GM12864 (cell line): Measurements from ENCODE around the gene GMPR.

Experiments used
- DNase-seq: peaks from one replicate; pipeline ENCODE4 v3.0.0-alpha.2; 2011; ENCODE audit warnings: low read depth
- H3K4me3 ChIP-seq: 2 replicates; pipeline ENCODE4 v1.5.1; 2011; ENCODE audit warnings: mild to moderate bottlenecking, low read depth, low read length, control low read depth
- TF ChIP-seq, protein P1 (sequence below): IDR thresholded peaks from 2 replicates; pipeline ENCODE4 v1.5.1; 2011; ENCODE audit warnings: low read depth, mild to moderate bottlenecking, moderate library complexity, low read length, control low read depth, inconsistent platforms; ENCODE audit errors: missing control alignments

Gene GMPR

DNA sequence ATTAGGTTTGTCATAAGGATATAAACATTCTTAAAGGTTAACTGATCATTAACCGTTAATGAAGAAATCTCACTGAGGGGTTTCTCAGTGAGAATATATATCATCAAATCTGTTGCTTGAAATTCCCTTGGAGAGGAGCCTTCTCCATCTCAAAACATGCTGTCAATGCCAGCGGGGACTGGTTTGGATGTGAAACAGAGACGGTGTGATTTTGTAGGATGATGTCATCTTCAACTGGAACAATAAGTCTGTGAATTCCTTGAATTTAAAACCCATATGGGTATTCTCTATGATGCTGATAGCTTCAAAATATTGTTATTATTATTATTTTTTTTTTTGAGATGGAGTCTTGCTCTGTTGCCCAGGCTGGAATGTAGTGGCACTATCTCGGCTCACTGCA, 75.9 kb downstream of the GMPR start:
- TF ChIP-seq, protein P1, sequence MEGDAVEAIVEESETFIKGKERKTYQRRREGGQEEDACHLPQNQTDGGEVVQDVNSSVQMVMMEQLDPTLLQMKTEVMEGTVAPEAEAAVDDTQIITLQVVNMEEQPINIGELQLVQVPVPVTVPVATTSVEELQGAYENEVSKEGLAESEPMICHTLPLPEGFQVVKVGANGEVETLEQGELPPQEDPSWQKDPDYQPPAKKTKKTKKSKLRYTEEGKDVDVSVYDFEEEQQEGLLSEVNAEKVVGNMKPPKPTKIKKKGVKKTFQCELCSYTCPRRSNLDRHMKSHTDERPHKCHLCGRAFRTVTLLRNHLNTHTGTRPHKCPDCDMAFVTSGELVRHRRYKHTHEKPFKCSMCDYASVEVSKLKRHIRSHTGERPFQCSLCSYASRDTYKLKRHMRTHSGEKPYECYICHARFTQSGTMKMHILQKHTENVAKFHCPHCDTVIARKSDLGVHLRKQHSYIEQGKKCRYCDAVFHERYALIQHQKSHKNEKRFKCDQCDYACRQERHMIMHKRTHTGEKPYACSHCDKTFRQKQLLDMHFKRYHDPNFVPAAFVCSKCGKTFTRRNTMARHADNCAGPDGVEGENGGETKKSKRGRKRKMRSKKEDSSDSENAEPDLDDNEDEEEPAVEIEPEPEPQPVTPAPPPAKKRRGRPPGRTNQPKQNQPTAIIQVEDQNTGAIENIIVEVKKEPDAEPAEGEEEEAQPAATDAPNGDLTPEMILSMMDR: no peak
- no peak for DNase-seq
- H3K4me3 ChIP-seq: no peak overlapping the region

DNA sequence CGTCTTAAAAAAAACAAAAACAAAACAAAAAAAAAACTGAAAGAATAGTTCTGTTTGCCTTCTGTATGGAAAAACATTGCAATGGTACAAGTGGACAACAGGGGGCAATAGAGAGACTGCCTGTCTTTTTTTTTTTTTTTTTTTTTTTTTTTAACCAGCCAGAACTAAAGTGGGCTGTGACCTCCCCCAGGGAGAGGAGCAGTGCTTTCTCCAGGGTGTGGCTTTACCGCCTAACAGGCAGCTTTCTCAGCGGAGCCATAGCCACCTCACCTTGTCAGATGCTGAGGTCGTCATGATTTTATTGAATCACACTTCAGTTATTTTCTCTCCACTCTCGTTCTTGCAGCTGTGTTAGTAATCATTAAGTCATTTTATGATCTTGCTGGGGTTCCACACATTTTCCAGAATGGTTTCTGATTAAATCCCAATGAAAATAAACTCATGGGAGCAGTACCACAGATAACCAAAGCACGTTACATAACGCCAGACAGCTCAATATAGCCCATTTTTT, 78.4 kb downstream of the GMPR start:
- H3K4me3 ChIP-seq: no peak overlapping the region
- DNase-seq: no peak
- TF ChIP-seq, protein P1: peak; percentile 82

DNA sequence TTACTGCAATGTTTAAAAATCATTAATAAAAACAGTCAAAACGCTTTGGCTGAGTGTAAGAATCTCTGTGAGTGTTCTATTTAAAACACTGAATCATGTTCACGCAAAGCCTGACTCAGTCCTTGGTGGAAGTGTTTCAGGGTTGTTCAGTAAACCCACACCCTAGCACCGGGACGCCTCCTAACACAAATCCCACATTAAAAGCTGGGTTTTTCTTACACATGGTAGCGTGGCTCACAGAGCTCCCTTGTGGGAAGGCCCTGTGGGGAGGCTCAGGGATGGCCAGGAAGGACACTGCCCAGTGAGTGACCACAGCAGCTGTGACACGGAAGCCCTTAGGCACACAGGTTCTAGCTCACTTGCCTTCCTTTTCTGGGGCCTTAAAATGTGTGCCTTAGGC, 80.2 kb downstream of the GMPR start:
- no peak overlapping the region for H3K4me3 ChIP-seq
- TF ChIP-seq, protein P1: no peak
- DNase-seq: no peak

DNA sequence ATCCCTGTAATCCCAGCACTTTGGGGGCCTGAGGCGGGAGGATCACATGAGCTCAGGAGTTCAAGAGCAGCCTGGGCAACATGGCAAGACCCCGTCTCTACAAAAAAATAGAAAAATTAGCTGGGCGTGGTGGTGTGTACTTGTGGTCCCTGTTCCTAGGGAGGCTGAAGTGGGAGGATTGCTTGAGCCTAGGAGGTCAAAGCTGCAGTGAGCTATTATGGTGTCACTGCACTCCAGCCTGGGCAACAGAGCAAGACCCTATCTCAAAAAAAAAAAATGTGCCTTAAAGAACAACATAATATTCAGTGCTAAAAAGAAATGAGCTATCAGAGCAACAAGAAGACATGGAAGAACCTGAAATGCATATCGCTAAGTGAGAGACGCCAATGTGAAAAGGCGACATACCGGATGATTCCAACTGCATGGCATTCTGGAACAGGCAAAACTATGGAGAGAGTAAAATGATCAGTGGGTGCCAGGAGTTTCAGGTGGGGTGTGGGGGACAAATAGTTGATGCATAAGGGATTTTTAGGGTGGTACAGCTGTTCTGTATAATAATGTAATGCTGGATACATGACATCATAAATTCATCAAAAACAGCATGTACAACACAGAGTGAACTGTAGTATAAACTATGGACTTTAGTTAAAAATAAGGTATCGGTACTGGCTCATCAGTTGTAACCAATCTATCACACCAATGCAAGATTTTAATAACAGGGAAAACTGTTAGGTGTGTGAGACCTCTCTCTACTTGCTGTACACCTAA, 80.8 kb downstream of the GMPR start:
- no peak overlapping the region for H3K4me3 ChIP-seq
- TF ChIP-seq, protein P1: no peak
- no peak for DNase-seq

DNA sequence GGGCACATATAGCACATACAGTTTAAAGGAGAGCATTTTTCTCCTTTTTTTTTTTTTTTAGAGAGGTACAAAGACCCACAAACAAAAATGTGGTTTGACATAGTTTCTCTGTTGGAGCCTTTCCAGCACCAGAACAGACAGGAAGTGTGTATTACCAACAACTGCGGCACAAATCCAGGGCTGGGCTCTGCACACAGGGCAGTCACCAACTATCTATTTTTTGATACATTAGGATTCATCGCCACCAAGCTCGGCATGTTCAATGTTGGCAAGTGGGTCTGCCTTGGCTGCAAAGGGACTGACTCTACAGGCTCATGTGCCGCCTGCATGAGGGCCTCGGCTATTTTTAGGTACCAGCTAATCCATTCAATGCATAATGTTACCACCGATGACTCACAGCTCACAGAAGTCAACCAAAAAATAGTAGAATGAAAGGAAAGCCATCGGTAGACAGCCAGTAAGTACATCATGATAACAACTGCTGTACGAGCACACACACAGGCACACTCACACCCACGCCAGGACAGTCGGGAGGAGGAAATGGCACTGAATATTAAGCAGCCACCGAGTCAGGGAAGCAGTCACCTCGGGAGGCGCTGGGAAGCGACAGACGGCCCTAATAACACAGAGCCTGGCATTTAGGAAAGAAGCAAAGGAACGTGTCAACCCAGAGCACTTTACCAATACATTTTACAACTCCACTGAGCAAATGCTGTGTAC, 81.6 kb downstream of the GMPR start:
- TF ChIP-seq, protein P1: no peak
- no peak for DNase-seq
- H3K4me3 ChIP-seq: peak overlapping the region; percentile 11; the same call in 1 of the 2 replicates

DNA sequence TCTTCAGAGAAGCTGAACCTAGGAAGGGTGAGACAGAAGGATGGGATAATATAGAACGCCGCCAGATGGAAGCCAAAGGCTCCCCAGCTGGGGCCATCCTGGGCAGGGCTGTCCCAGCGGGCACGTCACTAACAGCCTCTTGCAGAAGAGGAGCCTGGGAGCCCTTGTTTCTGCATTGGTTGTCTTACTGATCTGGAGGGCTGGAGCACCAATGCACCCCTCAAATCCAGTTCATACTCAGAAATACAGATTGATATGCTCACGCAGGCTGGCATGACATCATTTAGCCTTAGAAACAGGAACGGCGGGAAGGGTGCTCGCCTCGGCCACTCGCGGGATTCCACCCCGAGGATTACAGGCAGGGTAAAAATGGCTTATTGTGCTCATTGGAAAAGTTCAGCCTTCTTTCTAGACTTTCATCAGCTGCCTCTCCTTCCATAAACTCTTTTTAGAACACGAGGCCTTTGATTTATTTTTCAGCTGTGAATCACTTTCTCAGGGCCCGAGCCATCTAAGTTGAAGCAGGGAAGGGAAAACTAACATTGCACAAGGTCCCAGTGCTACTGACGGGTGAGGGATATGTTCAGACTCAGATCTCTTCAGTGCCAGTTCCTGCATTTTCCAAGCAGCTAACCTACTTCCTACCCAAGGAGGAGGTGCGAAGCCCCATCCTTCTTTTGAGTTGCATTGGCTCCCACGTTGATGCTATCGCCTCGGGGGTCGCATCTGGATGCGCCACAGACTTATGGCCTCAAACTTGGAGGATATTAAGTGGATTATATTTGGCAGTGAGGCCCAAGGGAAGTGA, 82.3 kb downstream of the GMPR start:
- no peak overlapping the region; the same call in 1 of the 2 replicates for H3K4me3 ChIP-seq
- TF ChIP-seq, protein P1: no peak
- DNase-seq: no peak
